Tibial nerve (tissue), 4 donors: ENCODE results near the gene OPN3. TPM values are rescaled to one million over a fixed set of nuclear protein-coding genes. Genes with fewer than 3 reads are reported as not detected.
"Not testable (repeated sequence)": the region's sequence is repeated elsewhere in the genome, so short reads cannot be mapped to it uniquely, and the experiment has no call there.

ENCODE experiments used
- DNase-seq, 2 donors: peaks; one replicate each; pipeline ENCODE4 v3.0.0-alpha.2; 2019; ENCODE audit warnings: low spot score in 2 of 2
- H3K27ac ChIP-seq, 4 donors: fragments of 200-600 bp; sonication (generic) in 3 of 4; one replicate each; pipeline ENCODE4 v1.5.1; 2017 to 2019; ENCODE audit warnings: mild to moderate bottlenecking in 1 of 4
- H3K27me3 ChIP-seq, 2 donors: fragments of 200-600 bp; sonication (generic) in 1 of 2; one replicate each; pipeline versions ENCODE4 v1.5.1 to v1.6.0; 2017 to 2019
- H3K36me3 ChIP-seq, 3 donors: fragments of 200-600 bp; sonication (generic); one replicate each; pipeline ENCODE4 v1.5.1; 2018 to 2019
- H3K4me1 ChIP-seq, 4 donors: fragments of 200-600 bp; sonication (generic) in 3 of 4; one replicate each; pipeline ENCODE4 v1.5.1; 2017 to 2019
- H3K4me3 ChIP-seq, 4 donors: fragments of 200-600 bp; sonication (generic) in 3 of 4; one replicate each; pipeline ENCODE4 v1.5.1; 2017 to 2019; ENCODE audit warnings: mild to moderate bottlenecking in 1 of 4, moderate library complexity in 1 of 4
- H3K9me3 ChIP-seq, 4 donors: fragments of 200-600 bp; sonication (generic) in 3 of 4; one replicate each; pipeline ENCODE4 v1.5.1; 2017 to 2019
- EP300 ChIP-seq, 2 donors: sonication (generic); formaldehyde crosslinking; IDR thresholded peaks; one replicate each; pipeline ENCODE4 v1.6.1; 2017; ENCODE audit warnings: antibody characterized with exemption in 2 of 2, mild to moderate bottlenecking in 1 of 2
- POLR2A ChIP-seq, 2 donors: fragments of 450-650 bp; IDR thresholded peaks; one replicate each; pipeline ENCODE4 v1.6.1; 2017; ENCODE audit warnings: antibody characterized with exemption in 2 of 2, mild to moderate bottlenecking in 2 of 2, moderate library complexity in 2 of 2
- WGBS, 2 donors: methylation state at CpG; one replicate each; pipeline ENCODE4 v1.1.5; 2018; 5-methylcytosine and 5-hydroxymethylcytosine counted together
- total RNA-seq, 4 donors: library from RNA; depleted of rRNA; stranded (reverse); fragments of >200 nt; gene quantifications; one replicate each; pipeline ENCODE4 v1.1.0, GENCODE V29; 2016
- TF ChIP-seq, protein P1 (sequence below), 5 experiments: fragments of 200-600 bp in 3 of 5; fragments of 450-650 bp in 2 of 5; sonication (generic) in 3 of 5; IDR thresholded peaks; one replicate each; pipeline ENCODE4 v1.5.1; 2016 to 2019; ENCODE audit warnings: antibody characterized with exemption in 5 of 5, mild to moderate bottlenecking in 3 of 5, moderate library complexity in 2 of 5

Gene OPN3, protein sequence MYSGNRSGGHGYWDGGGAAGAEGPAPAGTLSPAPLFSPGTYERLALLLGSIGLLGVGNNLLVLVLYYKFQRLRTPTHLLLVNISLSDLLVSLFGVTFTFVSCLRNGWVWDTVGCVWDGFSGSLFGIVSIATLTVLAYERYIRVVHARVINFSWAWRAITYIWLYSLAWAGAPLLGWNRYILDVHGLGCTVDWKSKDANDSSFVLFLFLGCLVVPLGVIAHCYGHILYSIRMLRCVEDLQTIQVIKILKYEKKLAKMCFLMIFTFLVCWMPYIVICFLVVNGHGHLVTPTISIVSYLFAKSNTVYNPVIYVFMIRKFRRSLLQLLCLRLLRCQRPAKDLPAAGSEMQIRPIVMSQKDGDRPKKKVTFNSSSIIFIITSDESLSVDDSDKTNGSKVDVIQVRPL
- total RNA-seq: 10 to 100 TPM; 17.8 to 31.7 (median 19.7) TPM

DNA sequence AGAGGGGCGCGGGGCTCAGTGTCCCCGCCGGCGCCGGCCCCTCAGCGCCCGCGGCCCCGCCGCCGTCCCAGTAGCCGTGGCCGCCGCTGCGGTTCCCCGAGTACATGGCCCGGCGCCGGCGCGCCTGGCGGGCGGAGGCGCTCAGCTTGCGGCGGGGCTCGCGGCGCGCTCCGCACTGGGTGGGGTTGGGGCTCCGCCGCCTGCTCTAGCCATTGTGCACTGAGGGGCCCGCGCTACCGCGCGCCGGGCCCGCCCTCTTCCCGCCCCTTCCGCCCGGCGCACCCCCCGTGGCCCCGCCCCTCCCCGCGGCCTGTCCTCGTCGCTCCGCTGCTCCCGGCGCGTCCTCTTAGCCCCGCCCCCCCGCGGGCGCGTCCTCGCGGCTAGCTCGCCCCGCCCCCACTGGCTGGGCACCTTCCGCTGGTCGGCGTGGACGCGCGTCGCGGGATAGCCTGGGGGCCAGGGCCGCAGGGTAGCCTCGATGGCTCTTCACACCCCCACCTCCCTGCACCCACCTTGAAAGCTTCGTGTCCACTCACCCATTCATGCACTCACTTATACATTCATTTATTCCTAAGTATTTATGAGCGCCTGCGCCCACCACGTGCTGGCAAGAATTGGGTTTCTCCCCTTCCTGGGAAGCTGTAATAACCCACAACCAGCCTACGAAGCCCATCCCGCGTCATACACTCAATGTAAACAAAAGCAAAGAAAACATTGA lies at the start of gene OPN3, which contains the start of gene CHML:
TSS of gene OPN3 (minus strand) at position 221 of the 718 bp plus-strand sequence. CDS start at position 106, 115 bp downstream.
TSS of gene CHML (minus strand) at position 221 of the 718 bp plus-strand sequence. CDS start 4,603 bp downstream, outside the sequence.
- 17 to 41% methylated on average over 8 to 16 of the region's 81 CpGs for WGBS, 2 donors
- Histone ChIP-seq H3K4me3 (peak within 1 kb of the TSS; percentile 77 to 95 (median 80)), H3K27me3 (no peaks in the 10 kb centered on the region), H3K9me3 (no peaks in the 10 kb centered on the region), H3K4me1 (peaks cover 0 to 53% (median 10%) of the 10 kb centered on the region in 4 donors), H3K27ac (peak within 1 kb of the TSS; percentile 64 to 93 (median 90)), H3K36me3 (peaks cover 0 to 5% (median 0%) of the 10 kb centered on the region in 3 donors)
- peak; percentile 82 to 88 for DNase-seq
- no peak for TF ChIP-seq EP300 (IDR thresholded peaks at IDR 0.05)
- TF ChIP-seq, protein P1, sequence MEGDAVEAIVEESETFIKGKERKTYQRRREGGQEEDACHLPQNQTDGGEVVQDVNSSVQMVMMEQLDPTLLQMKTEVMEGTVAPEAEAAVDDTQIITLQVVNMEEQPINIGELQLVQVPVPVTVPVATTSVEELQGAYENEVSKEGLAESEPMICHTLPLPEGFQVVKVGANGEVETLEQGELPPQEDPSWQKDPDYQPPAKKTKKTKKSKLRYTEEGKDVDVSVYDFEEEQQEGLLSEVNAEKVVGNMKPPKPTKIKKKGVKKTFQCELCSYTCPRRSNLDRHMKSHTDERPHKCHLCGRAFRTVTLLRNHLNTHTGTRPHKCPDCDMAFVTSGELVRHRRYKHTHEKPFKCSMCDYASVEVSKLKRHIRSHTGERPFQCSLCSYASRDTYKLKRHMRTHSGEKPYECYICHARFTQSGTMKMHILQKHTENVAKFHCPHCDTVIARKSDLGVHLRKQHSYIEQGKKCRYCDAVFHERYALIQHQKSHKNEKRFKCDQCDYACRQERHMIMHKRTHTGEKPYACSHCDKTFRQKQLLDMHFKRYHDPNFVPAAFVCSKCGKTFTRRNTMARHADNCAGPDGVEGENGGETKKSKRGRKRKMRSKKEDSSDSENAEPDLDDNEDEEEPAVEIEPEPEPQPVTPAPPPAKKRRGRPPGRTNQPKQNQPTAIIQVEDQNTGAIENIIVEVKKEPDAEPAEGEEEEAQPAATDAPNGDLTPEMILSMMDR (IDR thresholded peaks at IDR 0.05): peak in 1 of 5 experiments; percentile 47
- TF ChIP-seq POLR2A (IDR thresholded peaks at IDR 0.05): peak; percentile 80 to 88

DNA sequence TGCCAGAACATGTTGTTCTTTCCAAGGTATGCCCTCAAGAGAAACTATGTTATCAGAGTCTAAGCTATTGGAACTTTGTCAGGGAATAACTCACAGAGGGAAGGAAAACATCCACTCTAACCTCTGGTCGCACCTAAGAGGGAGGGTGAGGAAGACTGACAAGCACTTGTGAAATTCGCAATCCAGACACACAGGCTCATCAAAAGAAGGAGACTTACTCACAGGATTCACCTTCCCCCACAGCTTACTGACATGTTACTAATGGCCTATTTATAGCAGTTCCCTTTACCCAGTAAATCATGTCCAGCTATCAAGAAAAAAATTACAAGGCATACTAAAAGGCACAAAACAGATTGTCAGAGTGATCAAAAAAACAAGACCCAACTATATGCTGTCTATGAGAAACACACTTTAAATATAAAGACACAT lies 48.8 kb upstream of the OPN3 start:
- Histone ChIP-seq H3K4me1 (no peaks in the 10 kb centered on the region), H3K27me3 (no peaks in the 10 kb centered on the region), H3K9me3 (no peaks in the 10 kb centered on the region), H3K4me3 (no peak overlapping the region), H3K27ac (no peak overlapping the region), H3K36me3 (no peaks in the 10 kb centered on the region)
- no peak for DNase-seq
- TF ChIP-seq EP300 (IDR thresholded peaks at IDR 0.05) (no peak), POLR2A (IDR thresholded peaks at IDR 0.05) (no peak)
- TF ChIP-seq, protein P1 (IDR thresholded peaks at IDR 0.05): no peak
- 46 to 48% methylated on average over 2 of the region's 2 CpGs for WGBS, 2 donors

GRCh38 chr1:241684108-241684507 lies 43.9 kb upstream of the OPN3 start:
- no peak for TF ChIP-seq POLR2A (IDR thresholded peaks at IDR 0.05)
- WGBS, 2 donors: 94 to 97% methylated on average over 1 of the region's 1 CpG
- Histone ChIP-seq H3K36me3 (no peaks in the 10 kb centered on the region), H3K9me3 (peaks cover 0 to 3% (median 0%) of the 10 kb centered on the region in 4 donors), H3K4me3 (no peak overlapping the region), H3K27ac (no peak overlapping the region), H3K4me1 (no peaks in the 10 kb centered on the region), H3K27me3 (no peaks in the 10 kb centered on the region)
- no peak for DNase-seq

DNA sequence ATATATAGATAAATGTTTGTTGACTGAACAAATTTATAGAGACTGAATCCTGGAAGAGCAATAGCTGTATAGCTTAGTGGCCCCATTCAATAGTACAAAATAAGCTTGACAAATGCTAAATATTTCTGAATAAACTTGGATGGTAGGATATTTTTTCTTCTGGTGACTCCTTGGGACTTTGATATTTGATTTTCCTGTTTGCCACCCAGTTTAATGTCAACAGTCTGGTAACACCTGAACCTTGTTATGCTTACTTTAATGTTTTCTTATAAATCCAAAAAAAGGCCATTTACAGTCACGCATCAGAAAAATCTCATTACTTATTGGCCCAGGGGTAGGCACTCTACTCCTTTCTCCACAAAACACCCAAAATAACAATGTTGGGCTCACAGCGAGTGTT lies 42.8 kb upstream of the OPN3 start:
- peaks cover 0 to 3% (median 0%) of the 10 kb centered on the region in 4 donors for H3K9me3 ChIP-seq
- no peak overlapping the region for H3K4me3 ChIP-seq
- no peaks in the 10 kb centered on the region for H3K36me3 ChIP-seq
- H3K27me3 ChIP-seq: no peaks in the 10 kb centered on the region
- H3K27ac ChIP-seq: no peak overlapping the region
- whole genome bisulfite sequencing, 2 donors: 89 to 94% methylated on average over 2 of the region's 2 CpGs
- H3K4me1 ChIP-seq: no peaks in the 10 kb centered on the region
- DNase-seq: no peak
- TF ChIP-seq, protein P1 (IDR thresholded peaks at IDR 0.05): no peak
- TF ChIP-seq EP300 (IDR thresholded peaks at IDR 0.05) (no peak), POLR2A (IDR thresholded peaks at IDR 0.05) (no peak)

- not testable (repeated sequence) for H3K9me3 ChIP-seq, DNase-seq, H3K4me3 ChIP-seq, H3K27me3 ChIP-seq, H3K27ac ChIP-seq, H3K4me1 ChIP-seq, H3K36me3 ChIP-seq
- 70 to 75% methylated on average over 4 of the region's 4 CpGs for WGBS, 2 donors
These were observed 41.8 kb upstream of the OPN3 start for GRCh38 chr1:241681861-241682448.
